ENCODE data around the gene KCTD19.

KCTD19 gene

GRCh38 chr16:67342616-67343015, 16.1 kb upstream of the KCTD19 start:
- DNase-seq (ENCODE audit: low read depth), result no peak
- H3K4me3 ChIP-seq (ENCODE audit: control insufficient read depth, low read depth, low read length), result no peak overlapping the region
- no peak for TF ChIP-seq CTCF (conservative IDR thresholded peaks at IDR 0.05; ENCODE audit: control insufficient read depth, insufficient read depth, low read depth, low read length)

- DNase-seq (ENCODE audit: low read depth), result no peak
- H3K4me3 ChIP-seq (ENCODE audit: control insufficient read depth, low read depth, low read length), result no peak overlapping the region
These were observed 14.7 kb upstream of the KCTD19 start for GRCh38 chr16:67341250-67341649.

DNA sequence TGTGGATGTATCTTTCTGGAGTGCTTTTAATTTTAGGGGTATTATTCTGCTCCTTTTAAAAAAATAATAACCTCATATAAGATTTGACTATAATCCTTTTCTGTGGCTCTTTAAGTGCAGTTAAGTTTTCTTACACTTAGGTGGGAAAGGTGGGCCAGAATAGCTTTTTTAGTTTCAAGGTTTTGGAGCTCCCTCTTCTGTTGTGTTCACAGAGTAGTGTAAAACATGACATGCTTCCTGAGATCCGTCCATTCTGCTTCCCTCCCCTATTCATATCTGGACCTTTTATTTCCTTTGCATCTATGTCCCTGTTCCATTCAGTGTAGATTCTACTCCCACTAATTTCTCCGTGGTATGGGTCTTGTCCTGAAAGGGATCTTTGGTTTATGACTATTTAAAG, 12.9 kb upstream of the KCTD19 start:
- peak; percentile 44 for TF ChIP-seq CTCF (conservative IDR thresholded peaks at IDR 0.05; ENCODE audit: control insufficient read depth, insufficient read depth, low read depth, low read length)
- DNase-seq (ENCODE audit: low read depth), result peak; percentile 60
- no peak overlapping the region for H3K4me3 ChIP-seq (ENCODE audit: control insufficient read depth, low read depth, low read length)

More at GRCh38 chr16:67341250-67341649, 14.7 kb upstream of the KCTD19 start:
- TF ChIP-seq CTCF (conservative IDR thresholded peaks at IDR 0.05; ENCODE audit: control insufficient read depth, insufficient read depth, low read depth, low read length), result no peak

DNA sequence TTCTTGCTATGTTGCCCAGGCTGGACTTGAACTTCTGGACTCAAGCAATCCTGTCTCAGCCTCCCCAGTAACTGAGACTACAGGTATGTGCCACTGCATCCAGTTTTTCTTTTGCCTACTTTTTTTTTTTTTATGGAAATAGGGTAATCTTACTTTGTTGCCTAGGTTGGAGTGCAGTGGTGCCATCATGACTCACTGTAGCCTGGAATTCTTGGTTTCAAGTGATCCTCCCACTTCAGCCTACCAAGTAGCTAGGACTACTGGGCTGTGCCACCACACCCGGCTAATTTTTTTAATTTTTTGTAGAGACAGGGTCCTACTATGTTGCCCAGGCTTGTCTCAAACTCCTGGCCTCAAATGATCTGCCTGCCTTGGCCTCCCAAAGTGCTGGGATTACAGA, 10.1 kb upstream of the KCTD19 start:
- no peak for TF ChIP-seq CTCF (conservative IDR thresholded peaks at IDR 0.05; ENCODE audit: control insufficient read depth, insufficient read depth, low read depth, low read length)
- H3K4me3 ChIP-seq (ENCODE audit: control insufficient read depth, low read depth, low read length), result no peak overlapping the region
- peak; percentile 26 for DNase-seq (ENCODE audit: low read depth)

DNA sequence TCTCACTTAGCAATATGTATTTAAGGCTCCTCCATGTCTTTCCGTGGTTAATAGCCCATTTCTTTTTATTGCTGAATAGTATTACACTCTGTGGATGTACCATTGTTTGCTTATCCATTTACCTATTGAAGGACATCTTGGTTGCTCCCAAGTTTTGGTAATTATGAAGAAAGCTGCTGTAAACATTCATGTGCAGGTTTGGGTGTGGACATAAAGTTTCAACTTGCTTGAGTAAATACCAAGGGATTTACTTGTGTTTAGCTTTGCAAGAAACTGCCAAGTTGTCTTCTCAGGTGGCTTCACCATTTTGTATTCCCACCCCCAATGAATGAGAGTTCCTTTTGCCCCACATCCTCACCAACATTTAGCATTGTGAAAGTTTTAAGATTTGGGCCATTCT, 9.6 kb upstream of the KCTD19 start:
- H3K4me3 ChIP-seq (ENCODE audit: control insufficient read depth, low read depth, low read length), result no peak overlapping the region
- no peak for TF ChIP-seq CTCF (conservative IDR thresholded peaks at IDR 0.05; ENCODE audit: control insufficient read depth, insufficient read depth, low read depth, low read length)
- DNase-seq (ENCODE audit: low read depth), result no peak

DNA sequence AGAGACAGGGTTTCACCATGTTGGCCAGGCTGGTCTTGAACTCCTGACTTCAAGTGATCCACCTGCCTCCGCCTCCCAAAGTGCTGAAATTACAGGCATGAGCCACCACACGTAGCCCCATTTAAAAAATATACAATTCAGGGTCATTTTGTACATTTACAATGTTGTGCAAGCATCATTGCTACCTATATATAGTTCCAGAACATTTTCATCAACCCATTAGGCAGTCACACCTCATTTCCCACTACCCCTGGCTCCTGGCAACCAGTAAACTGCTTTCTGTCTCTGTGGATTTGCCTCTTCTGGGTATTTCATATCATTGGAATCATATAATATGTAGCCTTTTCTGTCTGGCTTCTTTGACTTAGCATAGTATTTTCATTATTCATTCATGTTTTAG, 6.8 kb upstream of the KCTD19 start:
- H3K4me3 ChIP-seq (ENCODE audit: control insufficient read depth, low read depth, low read length), result no peak overlapping the region
- DNase-seq (ENCODE audit: low read depth), result no peak
- TF ChIP-seq CTCF (conservative IDR thresholded peaks at IDR 0.05; ENCODE audit: control insufficient read depth, insufficient read depth, low read depth, low read length), result no peak

DNA sequence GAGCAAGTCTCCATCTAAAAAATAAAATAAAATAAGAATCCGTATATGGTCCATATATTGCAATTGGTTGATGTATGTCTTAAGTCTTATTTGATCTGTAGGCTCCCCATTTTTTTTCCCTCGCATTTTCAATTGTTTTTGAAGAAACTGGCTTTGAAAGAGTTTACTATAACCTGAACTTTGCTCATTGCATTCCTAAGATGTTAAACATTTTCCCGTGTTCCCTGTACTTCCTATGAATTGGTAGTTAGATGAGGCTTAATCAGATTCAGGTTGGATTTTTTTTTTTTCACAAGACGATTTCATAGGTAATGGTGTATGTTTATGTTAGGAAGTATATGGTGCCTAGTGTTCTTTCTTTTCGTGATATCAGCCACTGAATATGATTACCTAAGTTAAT, 3.4 kb upstream of the KCTD19 start:
- H3K4me3 ChIP-seq (ENCODE audit: control insufficient read depth, low read depth, low read length), result no peak overlapping the region
- no peak for TF ChIP-seq CTCF (conservative IDR thresholded peaks at IDR 0.05; ENCODE audit: control insufficient read depth, insufficient read depth, low read depth, low read length)
- DNase-seq (ENCODE audit: low read depth), result no peak

Measured in fibroblast of mammary gland (primary cell).